A549 (cell line): ENCODE results near the gene AAK1.

Source experiments
- CTCF ChIP-seq: fragments of >200 bp; sonication (Bioruptor Twin); formaldehyde crosslinking; IDR thresholded peaks from 3 replicates; pipeline ENCODE4 v1.5.1; 2016
- EP300 ChIP-seq, 2 experiments: fragments of >200 bp; sonication (Bioruptor Twin); formaldehyde crosslinking; IDR thresholded peaks; 2 replicates in 1 of 2; 3 replicates in 1 of 2; pipeline ENCODE4 v1.6.1; 2016 to 2017
- MAFK ChIP-seq: fragments of 450-650 bp; IDR thresholded peaks from 2 replicates; pipeline ENCODE4 v1.6.1; 2014; ENCODE audit not compliant: partially characterized antibody

GRCh38 chr2:69481421-69481820 is 162.1 kb downstream of the AAK1 start:
- TF ChIP-seq CTCF (no peak), MAFK (no peak), EP300 (IDR thresholded peaks at IDR 0.05) (no peak)
